ENCODE data around the gene LHX6.

Gene LHX6

GRCh38 chr9:122207096-122207495, 21.7 kb downstream of the LHX6 start:
- no peak for TF ChIP-seq FOXP2 (optimal IDR thresholded peaks at IDR 0.05; ENCODE audit: borderline replicate concordance, extremely low read depth, extremely low read length, insufficient read depth)
- no peak for TF ChIP-seq TAF1 (IDR thresholded peaks at IDR 0.05; ENCODE audit: borderline replicate concordance, insufficient read depth, low read length)
- no peak for TF ChIP-seq SIN3A (IDR thresholded peaks at IDR 0.05; ENCODE audit: borderline replicate concordance, insufficient read depth, low read length)
- no peak for TF ChIP-seq REST (IDR thresholded peaks at IDR 0.05; ENCODE audit: insufficient read depth in 1 of 2, low read depth in 2 of 2, low read length in 2 of 2)
- no peak for TF ChIP-seq POLR2AphosphoS5 (IDR thresholded peaks at IDR 0.05; ENCODE audit: low read depth, low read length)

- TF ChIP-seq POLR2AphosphoS5 (IDR thresholded peaks at IDR 0.05; ENCODE audit: low read depth, low read length) (no peak), FOXP2 (optimal IDR thresholded peaks at IDR 0.05; ENCODE audit: borderline replicate concordance, extremely low read depth, extremely low read length, insufficient read depth) (no peak), SIN3A (IDR thresholded peaks at IDR 0.05; ENCODE audit: borderline replicate concordance, insufficient read depth, low read length) (no peak), REST (IDR thresholded peaks at IDR 0.05; ENCODE audit: insufficient read depth in 1 of 2, low read depth in 2 of 2, low read length in 2 of 2) (no peak), TAF1 (IDR thresholded peaks at IDR 0.05; ENCODE audit: borderline replicate concordance, insufficient read depth, low read length) (no peak)
Measured at GRCh38 chr9:122206118-122207046, 22.4 kb downstream of the LHX6 start.

- no peak for TF ChIP-seq TAF1 (IDR thresholded peaks at IDR 0.05; ENCODE audit: borderline replicate concordance, insufficient read depth, low read length)
- no peak for TF ChIP-seq FOXP2 (optimal IDR thresholded peaks at IDR 0.05; ENCODE audit: borderline replicate concordance, extremely low read depth, extremely low read length, insufficient read depth)
- TF ChIP-seq REST (IDR thresholded peaks at IDR 0.05; ENCODE audit: insufficient read depth in 1 of 2, low read depth in 2 of 2, low read length in 2 of 2), result no peak
- no peak for TF ChIP-seq POLR2AphosphoS5 (IDR thresholded peaks at IDR 0.05; ENCODE audit: low read depth, low read length)
- no peak for TF ChIP-seq SIN3A (IDR thresholded peaks at IDR 0.05; ENCODE audit: borderline replicate concordance, insufficient read depth, low read length)
Measured at GRCh38 chr9:122205176-122205575, 23.6 kb downstream of the LHX6 start.

DNA sequence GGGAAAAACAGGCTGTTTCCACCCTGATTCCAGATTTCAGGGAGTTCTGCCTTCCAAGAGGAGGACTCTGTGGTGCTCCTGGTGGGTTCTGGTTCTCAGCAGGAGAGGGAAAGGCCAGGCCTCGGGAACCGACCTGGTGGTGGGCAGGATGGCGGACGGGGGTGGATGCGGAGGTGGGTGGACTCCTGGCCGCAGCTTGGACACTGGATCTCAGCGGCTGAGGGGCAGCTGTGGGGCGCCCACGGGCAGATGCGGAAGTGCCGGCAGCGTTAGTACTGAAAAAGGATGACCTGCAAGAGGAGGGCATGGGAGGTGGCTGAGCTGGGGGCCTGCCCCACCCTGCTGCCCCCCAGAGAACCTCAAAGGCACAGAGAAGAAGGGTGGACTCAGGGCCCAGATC, 24.3 kb downstream of the LHX6 start:
- TF ChIP-seq TAF1 (IDR thresholded peaks at IDR 0.05; ENCODE audit: borderline replicate concordance, insufficient read depth, low read length), result no peak
- no peak for TF ChIP-seq FOXP2 (optimal IDR thresholded peaks at IDR 0.05; ENCODE audit: borderline replicate concordance, extremely low read depth, extremely low read length, insufficient read depth)
- no peak for TF ChIP-seq SIN3A (IDR thresholded peaks at IDR 0.05; ENCODE audit: borderline replicate concordance, insufficient read depth, low read length)
- TF ChIP-seq REST (IDR thresholded peaks at IDR 0.05; ENCODE audit: insufficient read depth in 1 of 2, low read depth in 2 of 2, low read length in 2 of 2), result no peak
- no peak for TF ChIP-seq POLR2AphosphoS5 (IDR thresholded peaks at IDR 0.05; ENCODE audit: low read depth, low read length)

Measured in PFSK-1 (cell line).